Smooth muscle cell (in vitro differentiated cells): Measurements from ENCODE around the gene TMX3. TPM values are rescaled to one million over a fixed set of nuclear protein-coding genes. Genes with fewer than 3 reads are reported as not detected.
A peak's percentile ranks its signal among the peaks of the same experiment; 100 is the strongest.

Source experiments
- DNase-seq: peaks from one replicate; lab custom pipeline; 2025; ENCODE audit not compliant: unreplicated experiment; lab: John Stamatoyannopoulos, UW
- H2AFZ ChIP-seq: fragments of 200-600 bp; sonication (generic); 2 replicates; pipeline ENCODE4 v1.6.0; 2016; ENCODE audit warnings: antibody characterized with exemption, low read depth, mild to moderate bottlenecking
- H3F3A ChIP-seq: fragments of 200-600 bp; sonication (generic); 2 replicates; pipeline ENCODE4 v1.6.0; 2017; ENCODE audit warnings: antibody characterized with exemption, low read depth
- H3K27ac ChIP-seq: fragments of 200-600 bp; sonication (generic); 2 replicates; pipeline ENCODE4 v1.5.1; 2016; ENCODE audit warnings: low read depth, mild to moderate bottlenecking
- H3K27me3 ChIP-seq: fragments of 200-600 bp; sonication (generic); 2 replicates; pipeline ENCODE4 v1.6.1; 2016; ENCODE audit warnings: low read depth, mild to moderate bottlenecking
- H3K36me3 ChIP-seq: fragments of 200-600 bp; sonication (generic); 2 replicates; pipeline ENCODE4 v1.5.1; 2016; ENCODE audit warnings: low read depth
- H3K4me1 ChIP-seq: fragments of 200-600 bp; sonication (generic); 2 replicates; pipeline ENCODE4 v1.5.1; 2016; ENCODE audit warnings: low read depth
- H3K4me2 ChIP-seq: fragments of 200-600 bp; sonication (generic); 2 replicates; pipeline ENCODE4 v1.6.0; 2016; ENCODE audit warnings: mild to moderate bottlenecking
- H3K4me3 ChIP-seq: fragments of 200-600 bp; sonication (generic); 2 replicates; pipeline ENCODE4 v1.5.1; 2016; ENCODE audit warnings: mild to moderate bottlenecking
- H3K79me2 ChIP-seq: fragments of 200-600 bp; sonication (generic); 2 replicates; pipeline ENCODE4 v1.6.0; 2016; ENCODE audit warnings: low read depth, mild to moderate bottlenecking
- H3K9ac ChIP-seq: fragments of 200-600 bp; sonication (generic); 2 replicates; pipeline ENCODE4 v1.6.0; 2016; ENCODE audit warnings: low read depth
- H3K9me3 ChIP-seq: fragments of 200-600 bp; sonication (generic); replicated peaks from 2 replicates; pipeline ENCODE4 v1.5.1; 2016; ENCODE audit warnings: low read depth
- H4K20me1 ChIP-seq: fragments of 200-600 bp; sonication (generic); 2 replicates; pipeline ENCODE4 v1.6.0; 2016; ENCODE audit warnings: low read depth
- CTCF ChIP-seq: fragments of 200-600 bp; sonication (generic); IDR thresholded peaks from 2 replicates; pipeline ENCODE4 v1.5.1; 2017; ENCODE audit warnings: borderline replicate concordance, mild to moderate bottlenecking, antibody characterized with exemption; ENCODE audit not compliant: insufficient read depth, poor library complexity, severe bottlenecking
- WGBS: methylation state at CpG from one replicate; pipeline ENCODE4 v1.1.7; 2016; ENCODE audit warnings: low lambda C conversion rate; 5-methylcytosine and 5-hydroxymethylcytosine counted together
- polyA plus RNA-seq: library from polyadenylated mRNA; unstranded; fragments of >200 nt; fragmentation: Nextera tagmentation; extraction: Ambion mirVana; gene quantifications from 2 replicates; pipeline ENCODE4 v1.2.1, GENCODE V29; 2016
- total RNA-seq: library from RNA; depleted of rRNA; stranded (reverse); fragments of >200 nt; gene quantifications from 2 replicates; pipeline ENCODE4 v1.2.3, GENCODE V29; 2014

TMX3 gene
- 55.5 and 71.2 TPM in 2 replicates for total RNA-seq
- polyA plus RNA-seq: 23.0 and 25.2 TPM in 2 replicates

GRCh38 chr18:68714712-68715496 is at the start of gene TMX3:
Gene TMX3 (minus strand): TSS chr18:68715108. CDS start chr18:68714981, 127 bp downstream.
- peaks cover 19% of the 10 kb centered on the region for H3K36me3 ChIP-seq
- peaks cover 49% of the 10 kb centered on the region for H3K79me2 ChIP-seq
- TF ChIP-seq CTCF: no peak
- H3K4me2 ChIP-seq: peak within 1 kb of the TSS; percentile 92
- peaks cover 20% of the 10 kb centered on the region for H3K4me1 ChIP-seq
- peak within 1 kb of the TSS; percentile 84 for H3K4me3 ChIP-seq
- peak within 1 kb of the TSS; percentile 32 for H3K27ac ChIP-seq
- no peaks in the 10 kb centered on the region for H3K9me3 ChIP-seq
- peak; percentile 64 for DNase-seq
- no peaks in the 10 kb centered on the region for H3F3A ChIP-seq
- H2AFZ ChIP-seq: peak within 1 kb of the TSS; percentile 93
- H3K27me3 ChIP-seq: no peaks in the 10 kb centered on the region
- WGBS: under 1% methylated on average over 63 of the region's 70 CpGs
- peak within 1 kb of the TSS; percentile 76 for H3K9ac ChIP-seq
- H4K20me1 ChIP-seq: peaks cover 1% of the 10 kb centered on the region

DNA sequence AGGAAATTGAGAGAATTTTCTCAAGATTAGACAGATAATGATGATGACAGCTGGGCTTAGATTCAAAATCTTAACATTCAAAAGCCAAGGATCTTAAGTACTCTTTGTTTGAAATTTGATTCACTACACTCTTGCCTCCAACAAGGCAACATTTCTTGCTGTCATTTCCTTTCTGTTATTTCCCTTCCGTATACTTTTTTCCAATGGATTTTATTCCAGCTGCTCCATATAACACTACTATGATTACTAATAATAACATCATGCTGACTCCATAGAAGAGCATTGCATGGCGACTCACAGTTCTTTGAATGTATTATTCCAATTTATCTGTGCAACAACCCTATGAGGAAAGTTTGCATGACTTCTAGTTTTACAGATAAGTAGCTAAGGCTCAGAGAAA is 49.1 kb upstream of the TMX3 start:
- Histone ChIP-seq H3K4me1 (no peaks in the 10 kb centered on the region), H3K9me3 (no peaks in the 10 kb centered on the region), H3K4me2 (no peak overlapping the region), H3K4me3 (no peak overlapping the region), H3K36me3 (no peaks in the 10 kb centered on the region), H3K27me3 (no peaks in the 10 kb centered on the region), H2AFZ (no peak overlapping the region), H3K9ac (no peak overlapping the region), H3F3A (no peaks in the 10 kb centered on the region), H4K20me1 (no peaks in the 10 kb centered on the region), H3K27ac (peak overlapping the region; percentile 8), H3K79me2 (no peaks in the 10 kb centered on the region)
- 71% methylated on average over 2 of the region's 2 CpGs for WGBS
- TF ChIP-seq CTCF: no peak
- DNase-seq: no peak

GRCh38 chr18:68763083-68763482 is 48.2 kb upstream of the TMX3 start:
- Histone ChIP-seq H3K79me2 (no peaks in the 10 kb centered on the region), H3K9me3 (no peaks in the 10 kb centered on the region), H3K4me2 (no peak overlapping the region), H2AFZ (no peak overlapping the region), H3F3A (no peaks in the 10 kb centered on the region), H3K4me1 (no peaks in the 10 kb centered on the region), H3K27ac (peak overlapping the region; percentile 8), H3K4me3 (no peak overlapping the region), H3K36me3 (no peaks in the 10 kb centered on the region), H3K9ac (no peak overlapping the region), H3K27me3 (no peaks in the 10 kb centered on the region), H4K20me1 (no peaks in the 10 kb centered on the region)
- WGBS: 36% methylated on average over 2 of the region's 2 CpGs
- no peak for DNase-seq
- TF ChIP-seq CTCF: no peak

DNA sequence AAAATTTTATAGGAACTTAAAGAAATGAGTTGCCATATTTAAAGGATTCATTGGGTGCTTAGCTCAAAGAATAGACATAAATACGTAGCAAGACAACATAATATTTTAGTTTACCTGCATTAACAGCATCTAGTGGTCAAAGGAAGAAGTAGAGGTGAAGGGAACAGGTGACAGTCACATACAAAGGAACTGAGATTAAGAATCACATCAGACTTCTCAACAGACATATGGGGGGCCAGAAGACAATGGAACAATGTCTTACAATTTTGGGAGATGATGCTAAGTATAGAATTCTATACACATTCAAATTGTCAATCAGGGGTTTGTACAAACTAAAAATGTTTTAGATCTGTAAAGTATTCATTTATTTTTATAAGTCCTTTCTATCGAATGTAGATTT is 44.4 kb upstream of the TMX3 start:
- Histone ChIP-seq H3K4me1 (no peaks in the 10 kb centered on the region), H3K4me3 (no peak overlapping the region), H3K36me3 (no peaks in the 10 kb centered on the region), H3K9me3 (no peaks in the 10 kb centered on the region), H3F3A (no peaks in the 10 kb centered on the region), H3K4me2 (no peak overlapping the region), H3K27ac (no peak overlapping the region), H3K79me2 (no peaks in the 10 kb centered on the region), H3K27me3 (no peaks in the 10 kb centered on the region), H2AFZ (no peak overlapping the region), H3K9ac (no peak overlapping the region), H4K20me1 (no peaks in the 10 kb centered on the region)
- whole genome bisulfite sequencing: 90% methylated on average over 2 of the region's 2 CpGs
- no peak for TF ChIP-seq CTCF
- DNase-seq: no peak
